Measurements from ENCODE around the gene GLT6D1.

DNA sequence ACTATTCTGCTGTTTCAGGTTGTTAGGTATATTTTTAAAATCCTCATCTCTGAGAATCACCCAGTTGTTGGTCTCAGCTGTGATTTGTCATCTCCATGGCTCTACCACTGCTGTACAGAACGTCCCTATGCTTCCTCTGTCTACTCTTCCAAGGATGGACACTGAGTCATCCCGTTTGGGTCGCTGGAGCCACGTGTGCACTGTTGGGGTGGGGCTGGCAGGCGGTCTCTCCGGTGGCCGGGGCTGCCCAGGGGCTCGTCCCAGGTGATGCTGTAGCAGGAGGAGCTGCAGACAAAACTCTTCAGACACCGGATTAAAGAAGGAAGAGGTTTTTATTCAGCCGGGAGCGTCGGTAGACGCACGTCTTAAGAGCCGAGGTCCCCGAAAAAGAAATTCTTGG, 40.7 kb upstream of the GLT6D1 start:
- TF ChIP-seq, protein P1, sequence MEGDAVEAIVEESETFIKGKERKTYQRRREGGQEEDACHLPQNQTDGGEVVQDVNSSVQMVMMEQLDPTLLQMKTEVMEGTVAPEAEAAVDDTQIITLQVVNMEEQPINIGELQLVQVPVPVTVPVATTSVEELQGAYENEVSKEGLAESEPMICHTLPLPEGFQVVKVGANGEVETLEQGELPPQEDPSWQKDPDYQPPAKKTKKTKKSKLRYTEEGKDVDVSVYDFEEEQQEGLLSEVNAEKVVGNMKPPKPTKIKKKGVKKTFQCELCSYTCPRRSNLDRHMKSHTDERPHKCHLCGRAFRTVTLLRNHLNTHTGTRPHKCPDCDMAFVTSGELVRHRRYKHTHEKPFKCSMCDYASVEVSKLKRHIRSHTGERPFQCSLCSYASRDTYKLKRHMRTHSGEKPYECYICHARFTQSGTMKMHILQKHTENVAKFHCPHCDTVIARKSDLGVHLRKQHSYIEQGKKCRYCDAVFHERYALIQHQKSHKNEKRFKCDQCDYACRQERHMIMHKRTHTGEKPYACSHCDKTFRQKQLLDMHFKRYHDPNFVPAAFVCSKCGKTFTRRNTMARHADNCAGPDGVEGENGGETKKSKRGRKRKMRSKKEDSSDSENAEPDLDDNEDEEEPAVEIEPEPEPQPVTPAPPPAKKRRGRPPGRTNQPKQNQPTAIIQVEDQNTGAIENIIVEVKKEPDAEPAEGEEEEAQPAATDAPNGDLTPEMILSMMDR (IDR thresholded peaks at IDR 0.05): no peak
- TF ChIP-seq EZH2 (IDR thresholded peaks at IDR 0.05; ENCODE audit: borderline replicate concordance, insufficient read depth, low read depth, low read length, poor library complexity, severe bottlenecking): no peak
